ENCODE data around the gene RBM11.
"Not testable (repeated sequence)": the region's sequence is repeated elsewhere in the genome, so short reads cannot be mapped to it uniquely, and the experiment has no call there.

RBM11 gene

GRCh38 chr21:14215971-14216641, at the start of gene RBM11:
RBM11 (plus strand) TSS chr21:14216157; CDS start chr21:14216187, 30 bp downstream.
- no peak for DNase-seq

GRCh38 chr21:14166463-14167223, 49.3 kb upstream of the RBM11 start:
- DNase-seq, result not testable (repeated sequence)

GRCh38 chr21:14206222-14206621, 9.7 kb upstream of the RBM11 start:
- no peak for DNase-seq

- no peak for DNase-seq
Measured at GRCh38 chr21:14210738-14211137, 5.2 kb upstream of the RBM11 start, which contains the start of gene LIPI. LIPI (minus strand) TSS chr21:14210955; CDS start chr21:14210845, 110 bp downstream.

- DNase-seq, result no peak
Measured at GRCh38 chr21:14213164-14213563, 2.8 kb upstream of the RBM11 start.

- DNase-seq, result no peak
Measured at GRCh38 chr21:14223365-14223764, 7.4 kb downstream of the RBM11 start.

GRCh38 chr21:14229399-14229798, 13.4 kb downstream of the RBM11 start:
- no peak for DNase-seq

GRCh38 chr21:14235101-14235500, 19.1 kb downstream of the RBM11 start:
- no peak for DNase-seq

- no peak for DNase-seq
Measured at GRCh38 chr21:14236180-14236579, 20.2 kb downstream of the RBM11 start.

- peak; percentile 15 for DNase-seq
Measured at GRCh38 chr21:14239281-14239680, 23.3 kb downstream of the RBM11 start.

GRCh38 chr21:14241297-14241696, 25.3 kb downstream of the RBM11 start:
- no peak for DNase-seq

GRCh38 chr21:14243461-14243860, 27.5 kb downstream of the RBM11 start:
- DNase-seq, result no peak

- peak; percentile 14 for DNase-seq
Measured at GRCh38 chr21:14243874-14244273, 27.9 kb downstream of the RBM11 start.

- no peak for DNase-seq
Measured at GRCh38 chr21:14244911-14245310, 29.0 kb downstream of the RBM11 start.

- no peak for DNase-seq
Measured at GRCh38 chr21:14245711-14246110, 29.8 kb downstream of the RBM11 start.

GRCh38 chr21:14251336-14251735, 35.4 kb downstream of the RBM11 start:
- no peak for DNase-seq

- peak; percentile 12 for DNase-seq
Measured at GRCh38 chr21:14259747-14260146, 43.8 kb downstream of the RBM11 start.

GRCh38 chr21:14260174-14260764, 44.3 kb downstream of the RBM11 start:
- no peak for DNase-seq

GRCh38 chr21:14262039-14262438, 46.1 kb downstream of the RBM11 start:
- DNase-seq, result no peak

- no peak for DNase-seq
Measured at GRCh38 chr21:14263879-14264278, 47.9 kb downstream of the RBM11 start.

- no peak for DNase-seq
Measured at GRCh38 chr21:14265023-14265422, 49.1 kb downstream of the RBM11 start.

- DNase-seq, result no peak
Measured at GRCh38 chr21:14267076-14267475, 51.1 kb downstream of the RBM11 start.

- no peak for DNase-seq
Measured at GRCh38 chr21:14270631-14271030, 54.7 kb downstream of the RBM11 start.

GRCh38 chr21:14271053-14271452, 55.1 kb downstream of the RBM11 start:
- no peak for DNase-seq
